Measurements from ENCODE around the gene MED22. TPM values are rescaled to one million over a fixed set of nuclear protein-coding genes. Genes with fewer than 3 reads are reported as not detected.

The MED22 gene
- total RNA-seq, 1 donor = 14.5 TPM

- peak; percentile 79 for DNase-seq (ENCODE audit: insufficient read length, low spot score, missing footprints)
- Histone ChIP-seq H3K4me3 (ENCODE audit: insufficient read depth, low read length) (peak overlapping the region; percentile 100), H3K9me3 (ENCODE audit: low read depth, low read length) (no peaks in the 10 kb centered on the region), H4K20me1 (ENCODE audit: insufficient read depth, low read length) (peaks cover 52% of the 10 kb centered on the region), H2AFZ (ENCODE audit: low read length) (no peak overlapping the region), H3K27me3 (ENCODE audit: insufficient read depth, low read length) (no peaks in the 10 kb centered on the region), H3K36me3 (ENCODE audit: insufficient read depth, low read length) (peaks cover 73% of the 10 kb centered on the region), H3K4me2 (ENCODE audit: insufficient read depth, low read length) (peak overlapping the region; percentile 100), H3K4me1 (ENCODE audit: insufficient read depth, low read length) (peaks cover 39% of the 10 kb centered on the region), H3K27ac (ENCODE audit: low read depth, low read length) (peak overlapping the region; percentile 86), H3K79me2 (ENCODE audit: insufficient read depth, low read length) (peaks cover 51% of the 10 kb centered on the region)
- TF ChIP-seq, protein P1, sequence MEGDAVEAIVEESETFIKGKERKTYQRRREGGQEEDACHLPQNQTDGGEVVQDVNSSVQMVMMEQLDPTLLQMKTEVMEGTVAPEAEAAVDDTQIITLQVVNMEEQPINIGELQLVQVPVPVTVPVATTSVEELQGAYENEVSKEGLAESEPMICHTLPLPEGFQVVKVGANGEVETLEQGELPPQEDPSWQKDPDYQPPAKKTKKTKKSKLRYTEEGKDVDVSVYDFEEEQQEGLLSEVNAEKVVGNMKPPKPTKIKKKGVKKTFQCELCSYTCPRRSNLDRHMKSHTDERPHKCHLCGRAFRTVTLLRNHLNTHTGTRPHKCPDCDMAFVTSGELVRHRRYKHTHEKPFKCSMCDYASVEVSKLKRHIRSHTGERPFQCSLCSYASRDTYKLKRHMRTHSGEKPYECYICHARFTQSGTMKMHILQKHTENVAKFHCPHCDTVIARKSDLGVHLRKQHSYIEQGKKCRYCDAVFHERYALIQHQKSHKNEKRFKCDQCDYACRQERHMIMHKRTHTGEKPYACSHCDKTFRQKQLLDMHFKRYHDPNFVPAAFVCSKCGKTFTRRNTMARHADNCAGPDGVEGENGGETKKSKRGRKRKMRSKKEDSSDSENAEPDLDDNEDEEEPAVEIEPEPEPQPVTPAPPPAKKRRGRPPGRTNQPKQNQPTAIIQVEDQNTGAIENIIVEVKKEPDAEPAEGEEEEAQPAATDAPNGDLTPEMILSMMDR (IDR thresholded peaks at IDR 0.05; ENCODE audit: extremely low read depth, low read depth, low read length) = no peak
Observed at GRCh38 chr9:133348718-133349573, 1.0 kb upstream of the MED22 start.

GRCh38 chr9:133347515-133347984, 381 bp downstream of the MED22 start:
- TF ChIP-seq, protein P1 (IDR thresholded peaks at IDR 0.05; ENCODE audit: extremely low read depth, low read depth, low read length) = no peak
- Histone ChIP-seq H3K79me2 (ENCODE audit: insufficient read depth, low read length) (peaks cover 51% of the 10 kb centered on the region), H3K27ac (ENCODE audit: low read depth, low read length) (peak overlapping the region; percentile 86), H4K20me1 (ENCODE audit: insufficient read depth, low read length) (peaks cover 52% of the 10 kb centered on the region), H3K27me3 (ENCODE audit: insufficient read depth, low read length) (no peaks in the 10 kb centered on the region), H3K4me2 (ENCODE audit: insufficient read depth, low read length) (peak overlapping the region; percentile 100), H3K4me3 (ENCODE audit: insufficient read depth, low read length) (peak overlapping the region; percentile 100), H3K36me3 (ENCODE audit: insufficient read depth, low read length) (peaks cover 69% of the 10 kb centered on the region), H2AFZ (ENCODE audit: low read length) (peak overlapping the region; percentile 32), H3K9me3 (ENCODE audit: low read depth, low read length) (no peaks in the 10 kb centered on the region), H3K4me1 (ENCODE audit: insufficient read depth, low read length) (peaks cover 39% of the 10 kb centered on the region)
- peak; percentile 95 for DNase-seq (ENCODE audit: insufficient read length, low spot score, missing footprints)

DNA sequence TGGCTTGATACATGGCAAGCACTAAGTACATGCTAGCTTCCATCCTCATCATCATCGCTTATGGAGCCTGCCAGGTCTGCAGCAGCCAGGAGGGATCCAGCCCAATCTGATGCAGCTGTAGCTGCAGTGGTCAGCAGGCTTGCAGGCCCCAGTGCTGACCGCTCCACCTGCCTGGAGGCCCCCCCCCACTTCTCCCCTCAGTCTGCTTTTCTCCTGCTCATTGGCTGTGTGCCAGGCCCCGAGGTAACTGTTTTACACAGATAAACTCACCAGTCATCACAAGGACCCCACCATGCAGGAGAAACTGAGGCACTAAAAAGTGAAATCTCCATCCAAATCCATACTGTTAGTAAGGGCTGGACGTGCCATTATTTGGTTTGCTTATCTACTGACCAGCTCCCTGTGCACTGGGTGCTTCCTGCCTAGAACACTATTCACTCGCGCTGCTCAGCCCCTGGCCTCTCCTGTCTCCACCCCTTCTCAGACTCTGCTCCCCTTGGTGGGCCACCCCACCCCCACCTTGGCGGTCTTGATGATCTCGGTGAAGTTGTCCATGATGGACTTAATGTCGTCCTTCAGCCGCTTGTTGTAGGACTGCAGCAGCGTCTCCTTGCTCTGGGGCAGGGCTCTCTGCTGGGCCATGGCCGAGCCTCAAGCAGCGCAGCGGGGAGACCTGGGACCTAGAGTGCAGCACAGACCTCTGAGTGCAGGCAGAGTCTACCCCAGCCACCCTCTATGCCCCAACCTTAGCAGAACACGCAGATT, 1.7 kb downstream of the MED22 start:
- no peak overlapping the region for H2AFZ ChIP-seq (ENCODE audit: low read length)
- peak overlapping the region; percentile 13 for H3K27ac ChIP-seq (ENCODE audit: low read depth, low read length)
- peaks cover 51% of the 10 kb centered on the region for H3K79me2 ChIP-seq (ENCODE audit: insufficient read depth, low read length)
- DNase-seq (ENCODE audit: insufficient read length, low spot score, missing footprints) = peak; percentile 83
- peaks cover 30% of the 10 kb centered on the region for H3K4me1 ChIP-seq (ENCODE audit: insufficient read depth, low read length)
- no peaks in the 10 kb centered on the region for H3K27me3 ChIP-seq (ENCODE audit: insufficient read depth, low read length)
- peak overlapping the region; percentile 73 for H3K4me2 ChIP-seq (ENCODE audit: insufficient read depth, low read length)
- peaks cover 65% of the 10 kb centered on the region for H3K36me3 ChIP-seq (ENCODE audit: insufficient read depth, low read length)
- H3K9me3 ChIP-seq (ENCODE audit: low read depth, low read length) = no peaks in the 10 kb centered on the region
- TF ChIP-seq, protein P1 (IDR thresholded peaks at IDR 0.05; ENCODE audit: extremely low read depth, low read depth, low read length) = no peak
- peaks cover 46% of the 10 kb centered on the region for H4K20me1 ChIP-seq (ENCODE audit: insufficient read depth, low read length)
- peak overlapping the region; percentile 100 for H3K4me3 ChIP-seq (ENCODE audit: insufficient read depth, low read length)
